ENCODE data around the gene IL17RE. TPM values are rescaled to one million over a fixed set of nuclear protein-coding genes. Genes with fewer than 3 reads are reported as not detected.

The IL17RE gene
- total and polyA plus RNA-seq, 9 of the 15 experiments (the other 6 are each of a cell fraction or from before 2014, with no cell fraction given) = 0.32 to 1.9 (median 0.51) TPM; not detected in 4

GRCh38 chr3:9884555-9885165 is 18.0 kb upstream of the IL17RE start (continued):
- TF ChIP-seq FOXP4 (CRISPR knock-in tag; IDR thresholded peaks at IDR 0.05; ENCODE audit: borderline replicate concordance) (no peak), CREB1 (IDR thresholded peaks at IDR 0.05) (peak; percentile 19; the same call in 1 of the 2 replicates), CREB1 (CRISPR knock-in tag; IDR thresholded peaks at IDR 0.05) (no peak), DPF2 (IDR thresholded peaks at IDR 0.05) (peak; percentile 94), NR0B1 (IDR thresholded peaks at IDR 0.05; ENCODE audit: partially characterized antibody) (no peak), TFE3 (CRISPR knock-in tag; IDR thresholded peaks at IDR 0.05) (no peak), POU5F1 (IDR thresholded peaks at IDR 0.05; ENCODE audit: borderline replicate concordance, low read depth, low read length, partially characterized antibody) (no peak), KAT7 (CRISPR knock-in tag; IDR thresholded peaks at IDR 0.05; ENCODE audit: borderline replicate concordance) (no peak), ZNF324 (CRISPR knock-in tag; IDR thresholded peaks at IDR 0.05) (no peak), KAT2B (IDR thresholded peaks at IDR 0.05; ENCODE audit: low read depth, low read length) (no peak), MTF1 (CRISPR knock-in tag; IDR thresholded peaks at IDR 0.05; ENCODE audit: borderline replicate concordance) (no peak), ZNF408 (CRISPR knock-in tag; IDR thresholded peaks at IDR 0.05; ENCODE audit: low read depth) (no peak), E2F4 (CRISPR knock-in tag; IDR thresholded peaks at IDR 0.05; ENCODE audit: low read depth) (no peak)
- TF ChIP-seq, protein P1, sequence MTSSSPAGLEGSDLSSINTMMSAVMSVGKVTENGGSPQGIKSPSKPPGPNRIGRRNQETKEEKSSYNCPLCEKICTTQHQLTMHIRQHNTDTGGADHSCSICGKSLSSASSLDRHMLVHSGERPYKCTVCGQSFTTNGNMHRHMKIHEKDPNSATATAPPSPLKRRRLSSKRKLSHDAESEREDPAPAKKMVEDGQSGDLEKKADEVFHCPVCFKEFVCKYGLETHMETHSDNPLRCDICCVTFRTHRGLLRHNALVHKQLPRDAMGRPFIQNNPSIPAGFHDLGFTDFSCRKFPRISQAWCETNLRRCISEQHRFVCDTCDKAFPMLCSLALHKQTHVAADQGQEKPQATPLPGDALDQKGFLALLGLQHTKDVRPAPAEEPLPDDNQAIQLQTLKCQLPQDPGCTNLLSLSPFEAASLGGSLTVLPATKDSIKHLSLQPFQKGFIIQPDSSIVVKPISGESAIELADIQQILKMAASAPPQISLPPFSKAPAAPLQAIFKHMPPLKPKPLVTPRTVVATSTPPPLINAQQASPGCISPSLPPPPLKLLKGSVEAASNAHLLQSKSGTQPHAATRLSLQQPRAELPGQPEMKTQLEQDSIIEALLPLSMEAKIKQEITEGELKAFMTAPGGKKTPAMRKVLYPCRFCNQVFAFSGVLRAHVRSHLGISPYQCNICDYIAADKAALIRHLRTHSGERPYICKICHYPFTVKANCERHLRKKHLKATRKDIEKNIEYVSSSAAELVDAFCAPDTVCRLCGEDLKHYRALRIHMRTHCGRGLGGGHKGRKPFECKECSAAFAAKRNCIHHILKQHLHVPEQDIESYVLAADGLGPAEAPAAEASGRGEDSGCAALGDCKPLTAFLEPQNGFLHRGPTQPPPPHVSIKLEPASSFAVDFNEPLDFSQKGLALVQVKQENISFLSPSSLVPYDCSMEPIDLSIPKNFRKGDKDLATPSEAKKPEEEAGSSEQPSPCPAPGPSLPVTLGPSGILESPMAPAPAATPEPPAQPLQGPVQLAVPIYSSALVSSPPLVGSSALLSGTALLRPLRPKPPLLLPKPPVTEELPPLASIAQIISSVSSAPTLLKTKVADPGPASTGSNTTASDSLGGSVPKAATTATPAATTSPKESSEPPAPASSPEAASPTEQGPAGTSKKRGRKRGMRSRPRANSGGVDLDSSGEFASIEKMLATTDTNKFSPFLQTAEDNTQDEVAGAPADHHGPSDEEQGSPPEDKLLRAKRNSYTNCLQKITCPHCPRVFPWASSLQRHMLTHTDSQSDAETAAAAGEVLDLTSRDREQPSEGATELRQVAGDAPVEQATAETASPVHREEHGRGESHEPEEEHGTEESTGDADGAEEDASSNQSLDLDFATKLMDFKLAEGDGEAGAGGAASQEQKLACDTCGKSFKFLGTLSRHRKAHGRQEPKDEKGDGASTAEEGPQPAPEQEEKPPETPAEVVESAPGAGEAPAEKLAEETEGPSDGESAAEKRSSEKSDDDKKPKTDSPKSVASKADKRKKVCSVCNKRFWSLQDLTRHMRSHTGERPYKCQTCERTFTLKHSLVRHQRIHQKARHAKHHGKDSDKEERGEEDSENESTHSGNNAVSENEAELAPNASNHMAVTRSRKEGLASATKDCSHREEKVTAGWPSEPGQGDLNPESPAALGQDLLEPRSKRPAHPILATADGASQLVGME (CRISPR knock-in tag; IDR thresholded peaks at IDR 0.05) = no peak

Data from K562 (cell line).